M059J (cell line): ENCODE measurements around the gene ATP11A. TPM values are rescaled to one million over a fixed set of nuclear protein-coding genes. Genes with fewer than 3 reads are reported as not detected.

Experiments used
- DNase-seq: peaks from one replicate; pipeline ENCODE4 v3.0.0-alpha.2; 2012; ENCODE audit warnings: low read depth
- total RNA-seq: library from RNA; depleted of rRNA; stranded (reverse); fragments of >200 nt; shearing (Covaris generic); gene quantifications from 2 replicates; pipeline ENCODE4 v1.2.3, GENCODE V29; 2014

Gene ATP11A
- total RNA-seq, 1 experiment from 2014 or later = 6.0 TPM

DNA sequence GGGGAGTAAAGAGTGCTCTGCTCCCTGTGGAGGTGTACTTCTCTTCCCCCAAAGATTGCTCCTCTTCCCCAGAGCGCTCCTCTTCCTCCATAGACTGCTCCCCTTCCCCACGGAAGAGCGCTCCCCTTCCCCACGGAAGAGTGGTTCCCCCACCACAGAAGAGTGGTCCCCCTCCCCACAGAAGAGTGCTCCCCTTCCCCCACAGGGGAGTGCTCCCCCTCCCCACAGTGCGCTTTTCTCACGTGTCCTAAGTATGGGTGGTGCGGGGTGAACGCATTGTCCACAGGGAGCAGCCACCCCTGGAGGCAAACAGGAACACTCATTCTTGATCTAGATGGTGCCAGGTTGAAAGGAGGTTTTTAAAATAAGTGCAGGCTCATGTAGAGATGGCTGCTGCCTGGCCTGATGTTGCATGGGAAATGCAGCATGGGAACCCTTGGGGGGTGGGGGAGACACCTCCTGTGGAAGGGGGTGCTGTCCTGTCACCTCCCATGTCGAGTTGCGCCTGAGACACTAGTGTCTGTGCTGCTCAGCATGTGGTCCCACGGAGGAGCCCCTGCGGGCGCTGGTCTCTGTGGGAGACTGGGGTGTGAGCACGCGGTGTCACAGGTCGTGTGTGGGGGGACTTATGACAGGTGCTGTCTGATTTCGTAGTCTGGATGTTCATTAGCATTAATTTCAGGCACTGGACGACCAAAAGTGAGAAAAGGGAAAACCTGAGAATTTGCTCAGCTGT is 52.2 kb downstream of the ATP11A start:
- DNase-seq = no peak

DNA sequence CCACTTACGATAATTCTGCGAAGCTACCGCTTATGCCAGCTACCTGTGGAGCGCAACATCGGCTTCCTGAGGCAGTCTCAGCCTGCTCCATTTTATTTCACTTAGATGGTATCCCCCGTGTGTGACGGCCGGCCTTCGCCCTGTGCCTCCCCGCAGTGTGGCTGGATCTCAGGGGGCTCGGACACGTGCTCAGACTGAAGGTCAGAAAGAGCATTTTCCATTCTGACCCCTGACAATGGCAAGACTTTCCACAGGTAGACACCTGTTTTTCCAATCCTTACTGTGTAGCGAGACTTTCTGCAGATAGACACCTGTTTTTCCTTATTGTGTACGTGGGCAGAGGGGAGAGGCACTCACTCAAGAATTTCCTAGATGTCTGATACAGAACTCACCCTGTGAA is 52.7 kb downstream of the ATP11A start:
- no peak for DNase-seq

DNA sequence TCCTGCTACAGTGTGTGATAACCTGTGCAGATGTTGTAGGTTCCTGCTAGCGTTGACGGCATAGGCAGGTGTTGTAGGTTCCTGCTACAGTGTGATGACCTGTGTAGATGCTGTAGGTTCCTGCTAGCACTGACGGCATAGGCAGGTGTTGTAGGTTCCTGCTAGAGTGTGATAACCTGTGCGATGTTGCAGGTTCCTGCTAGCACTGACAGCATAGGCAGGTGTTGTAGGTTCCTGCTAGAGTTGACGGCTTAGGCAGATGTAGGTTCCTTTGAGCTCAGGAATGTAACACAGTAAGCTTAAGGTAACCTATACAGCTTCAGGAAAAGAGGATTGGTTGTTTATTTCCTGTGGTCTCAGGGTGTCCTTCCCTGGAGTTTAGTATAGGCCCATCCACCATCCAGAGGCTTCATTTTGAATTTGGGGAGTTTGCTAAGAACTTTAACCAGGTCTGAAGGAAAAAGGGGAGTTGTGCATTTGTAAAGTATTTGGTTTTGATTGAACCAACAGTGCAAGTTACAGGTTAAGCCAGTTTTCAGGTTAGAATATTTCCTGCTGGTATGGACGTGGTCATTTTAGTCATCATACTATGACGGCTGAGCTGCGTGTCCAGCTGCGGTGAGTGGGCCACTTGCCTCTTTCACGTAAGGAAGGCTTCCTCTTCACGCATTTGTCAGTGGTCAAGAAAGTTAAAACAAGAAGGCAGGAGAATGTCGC is 53.8 kb downstream of the ATP11A start:
- DNase-seq = no peak

DNA sequence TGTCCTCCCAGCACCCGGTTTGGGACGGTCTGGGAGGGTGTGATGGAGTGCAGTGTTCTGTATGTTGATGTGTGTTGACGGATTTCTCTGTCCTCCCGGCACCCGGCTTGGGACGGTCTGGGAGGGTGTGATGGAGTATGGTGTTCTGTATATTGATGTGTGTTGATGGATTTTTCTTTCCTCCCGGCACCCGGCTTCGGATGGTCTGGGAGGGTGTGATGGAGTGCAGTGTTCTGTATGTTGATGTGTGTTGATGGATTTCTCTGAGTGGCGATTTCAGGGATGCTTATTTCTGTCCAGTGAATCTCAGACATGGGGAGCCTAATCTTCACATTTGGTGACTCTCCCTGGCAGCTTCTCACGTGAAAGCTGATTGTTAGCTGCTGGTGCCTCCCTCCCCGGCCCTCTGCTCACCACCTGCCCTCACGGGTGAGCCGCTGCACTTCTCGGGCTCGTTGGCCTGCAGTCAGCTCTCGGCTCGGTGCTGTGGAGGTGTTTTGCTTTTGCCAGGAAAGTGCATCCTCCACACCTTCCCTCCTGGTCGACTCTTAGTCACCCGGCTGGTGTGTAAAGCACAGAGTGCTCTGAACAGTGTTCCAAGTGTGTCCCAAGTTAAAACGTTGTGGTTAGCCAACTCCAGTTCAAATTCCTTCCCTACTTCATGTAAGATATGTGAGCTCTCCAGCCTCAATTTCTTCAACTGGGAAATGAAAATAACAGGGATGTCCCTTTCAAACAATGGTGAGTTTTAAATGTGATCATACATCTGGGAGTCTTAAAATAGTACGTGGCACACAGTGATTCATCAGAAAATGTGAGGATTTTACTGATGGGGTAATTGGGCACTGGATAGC is 54.6 kb downstream of the ATP11A start:
- DNase-seq = peak; percentile 28

DNA sequence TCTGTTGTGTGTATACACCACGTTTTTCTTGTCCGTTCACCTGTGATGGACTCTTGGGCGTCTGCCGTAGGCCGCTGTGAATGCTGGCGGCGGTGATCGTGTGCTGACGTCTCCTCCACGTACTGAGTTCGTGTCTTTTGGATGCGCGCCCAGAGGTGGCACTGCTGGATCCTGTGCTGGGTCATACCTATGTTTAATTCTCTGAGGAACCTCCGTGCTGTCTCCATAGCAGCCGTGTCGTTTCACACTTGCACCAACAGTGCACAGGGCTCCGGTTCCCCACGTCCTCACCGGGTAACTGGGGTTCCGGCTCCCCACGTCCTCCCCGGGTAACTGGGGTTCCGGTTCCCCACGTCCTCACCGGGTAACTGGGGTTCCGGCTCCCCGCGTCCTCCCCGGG is 56.2 kb downstream of the ATP11A start:
- DNase-seq = no peak

DNA sequence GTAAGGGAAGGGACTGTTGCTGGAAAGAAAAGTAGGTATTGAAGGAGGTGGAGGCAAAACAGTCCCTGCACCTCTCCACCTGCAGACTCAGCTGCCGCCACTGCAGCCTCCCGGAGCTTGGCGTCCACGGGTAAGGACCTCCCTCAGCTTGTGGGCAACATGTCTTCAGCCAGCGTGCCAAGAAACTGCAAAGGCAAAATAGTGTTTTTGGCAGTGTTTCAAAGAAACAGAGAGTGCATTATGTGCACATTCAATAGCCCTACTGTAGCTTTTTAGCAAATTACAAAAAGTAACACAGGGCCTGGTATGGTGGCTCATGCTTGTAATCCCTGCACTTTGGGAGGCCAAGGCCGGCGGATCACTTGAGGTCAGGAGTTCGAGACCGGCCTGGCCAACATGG is 57.4 kb downstream of the ATP11A start:
- no peak for DNase-seq

DNA sequence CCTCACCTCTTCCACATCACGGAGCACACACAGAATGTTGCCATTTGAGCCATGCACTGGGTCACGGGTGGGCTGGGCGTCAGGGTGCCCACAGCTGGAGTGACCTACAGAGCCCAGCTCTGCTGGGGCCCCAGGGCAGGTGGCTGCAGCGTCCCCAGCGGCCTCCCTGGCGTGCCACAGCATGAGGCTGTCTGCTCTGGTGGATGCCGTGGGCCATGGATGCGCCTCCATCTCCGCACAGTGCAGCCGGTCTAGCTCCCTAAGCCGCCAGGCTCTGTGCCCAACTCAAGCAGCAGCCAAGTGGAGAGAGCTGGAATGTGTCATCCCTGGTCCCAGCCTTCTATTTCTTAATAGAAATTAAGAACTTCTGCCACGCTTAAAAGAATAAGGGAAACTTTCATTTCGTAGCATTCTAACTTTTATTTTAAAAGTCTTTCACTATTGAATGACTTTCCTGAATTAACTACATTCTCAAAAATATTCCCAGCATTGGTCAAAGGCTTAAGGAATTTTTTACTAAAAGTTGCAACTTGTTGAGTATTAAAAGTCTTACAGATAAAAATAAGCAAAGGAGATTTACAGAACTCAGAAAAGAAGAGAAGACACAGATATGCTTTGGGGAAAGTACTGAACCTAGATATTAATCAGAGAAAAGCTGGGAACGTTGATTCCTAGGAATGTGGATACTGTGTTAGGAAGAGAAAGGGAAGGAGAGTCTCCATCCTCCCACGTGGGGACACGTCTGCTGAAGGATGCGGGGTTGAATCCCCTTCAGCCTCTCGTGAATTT is 59.3 kb downstream of the ATP11A start:
- no peak for DNase-seq

DNA sequence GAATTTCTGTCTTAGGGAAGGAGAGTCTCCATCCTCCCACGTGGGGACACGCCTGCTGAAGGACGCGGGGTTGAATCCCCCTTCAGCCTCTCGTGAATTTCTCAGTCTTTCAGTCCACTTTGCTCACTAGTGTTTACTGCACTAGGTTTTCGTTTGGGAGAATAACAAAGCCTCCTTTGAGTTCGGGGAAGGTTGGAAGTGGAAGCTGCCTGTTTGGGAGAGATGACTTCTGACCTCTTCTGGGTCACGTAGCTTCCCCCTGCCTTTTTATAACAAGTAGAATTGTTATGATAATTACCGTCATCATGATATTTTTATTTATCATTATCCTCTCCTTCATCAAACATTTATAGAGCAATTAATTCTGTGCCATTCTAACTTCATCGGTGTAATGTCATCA is 60.7 kb downstream of the ATP11A start:
- DNase-seq = no peak

DNA sequence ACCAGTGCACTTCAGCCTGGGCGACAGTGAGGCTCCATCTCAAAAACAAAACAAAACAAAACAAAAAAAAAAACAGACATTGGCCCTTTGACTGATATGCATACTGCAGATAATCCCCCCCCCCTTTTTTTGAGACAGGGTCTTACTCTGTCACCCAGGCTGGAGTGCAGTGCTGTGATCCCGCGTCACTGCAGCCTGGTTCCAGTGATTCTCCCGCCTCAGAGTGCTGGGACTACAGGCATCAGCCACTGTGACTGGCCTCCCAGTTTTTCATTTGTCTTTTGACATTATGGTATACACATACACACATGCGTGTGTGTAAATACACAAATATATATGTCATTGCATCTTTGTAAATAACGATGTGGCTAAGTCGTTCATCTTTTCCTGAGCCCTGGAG is 61.8 kb downstream of the ATP11A start:
- DNase-seq = no peak

DNA sequence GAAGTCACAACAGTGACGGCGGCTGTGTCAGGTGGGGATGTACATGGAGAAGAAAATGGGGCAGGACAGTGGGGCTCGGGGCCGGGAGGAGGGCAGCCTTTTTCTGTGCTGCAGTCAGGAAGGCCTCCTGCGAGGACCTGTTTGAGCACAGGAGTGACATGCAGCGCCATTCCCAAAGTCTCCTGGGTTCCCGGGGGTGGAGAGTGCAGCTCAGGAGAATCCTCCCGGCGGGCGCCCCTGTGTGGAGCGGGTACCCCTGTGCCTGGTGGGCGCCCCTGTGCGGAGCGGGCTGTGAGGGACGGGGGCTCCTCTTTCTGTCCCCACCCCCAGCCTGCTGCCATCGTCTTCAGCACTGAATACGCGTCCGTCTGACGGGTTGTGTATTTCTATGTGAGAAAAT is 62.4 kb downstream of the ATP11A start:
- DNase-seq = no peak

DNA sequence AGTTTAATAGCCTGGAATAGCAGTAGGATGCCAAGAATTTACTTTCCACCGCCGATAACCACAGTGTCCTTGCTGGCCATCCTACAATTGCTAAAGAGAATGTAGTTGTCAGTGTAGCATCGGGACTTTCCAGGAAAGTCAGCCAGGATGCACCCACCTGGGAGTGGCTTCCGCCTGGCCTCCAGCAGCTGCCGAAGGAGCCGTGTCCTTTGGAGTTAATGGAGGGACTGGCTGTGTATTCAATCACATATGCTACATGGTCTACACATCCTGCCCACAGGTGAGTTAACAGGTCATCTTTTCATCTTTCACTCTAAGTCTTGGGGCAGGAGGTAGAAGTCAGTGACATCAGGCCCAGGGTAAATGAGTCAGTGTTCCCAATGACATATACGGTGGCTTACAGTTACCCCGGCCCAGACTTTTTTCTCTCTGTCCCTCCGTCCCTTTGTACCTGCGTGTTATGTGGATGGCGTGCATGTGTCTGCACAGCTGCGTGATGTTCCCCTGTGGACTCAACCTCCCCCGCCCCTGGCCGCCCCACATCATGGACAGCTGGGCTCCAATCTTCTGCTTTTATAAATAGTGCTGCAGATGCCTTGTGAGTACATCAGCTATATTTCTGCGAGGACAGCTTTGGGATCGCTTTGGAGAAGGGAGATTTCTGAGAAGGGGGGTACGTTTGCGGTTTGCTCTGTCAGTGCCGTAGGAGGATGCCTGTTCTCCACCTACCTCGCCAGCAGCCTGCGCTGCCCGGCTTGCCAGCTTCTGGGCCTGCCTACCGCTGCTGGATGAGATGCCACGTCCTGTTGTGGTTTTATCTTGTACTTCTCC is 63.1 kb downstream of the ATP11A start:
- DNase-seq = peak; percentile 5

DNA sequence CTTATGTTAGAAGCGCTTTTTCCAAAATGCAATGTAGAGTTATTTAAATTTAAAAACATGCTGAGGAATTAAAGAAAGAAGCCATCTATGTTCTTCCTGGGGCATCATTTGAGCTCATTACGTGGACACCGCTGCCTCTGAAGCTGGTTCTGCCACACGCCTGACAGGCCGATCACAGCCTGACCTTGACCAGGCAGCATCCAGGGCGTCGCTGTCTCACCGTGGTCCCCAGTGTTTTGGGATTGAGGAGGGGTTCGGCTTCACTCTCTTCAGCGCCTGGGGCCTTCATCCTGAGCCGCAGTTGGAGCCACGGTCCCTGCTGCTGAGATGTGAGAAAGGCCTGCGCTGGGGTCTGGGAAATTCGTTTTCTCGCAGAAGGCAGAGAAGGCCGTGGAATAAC is 64.0 kb downstream of the ATP11A start:
- no peak for DNase-seq

DNA sequence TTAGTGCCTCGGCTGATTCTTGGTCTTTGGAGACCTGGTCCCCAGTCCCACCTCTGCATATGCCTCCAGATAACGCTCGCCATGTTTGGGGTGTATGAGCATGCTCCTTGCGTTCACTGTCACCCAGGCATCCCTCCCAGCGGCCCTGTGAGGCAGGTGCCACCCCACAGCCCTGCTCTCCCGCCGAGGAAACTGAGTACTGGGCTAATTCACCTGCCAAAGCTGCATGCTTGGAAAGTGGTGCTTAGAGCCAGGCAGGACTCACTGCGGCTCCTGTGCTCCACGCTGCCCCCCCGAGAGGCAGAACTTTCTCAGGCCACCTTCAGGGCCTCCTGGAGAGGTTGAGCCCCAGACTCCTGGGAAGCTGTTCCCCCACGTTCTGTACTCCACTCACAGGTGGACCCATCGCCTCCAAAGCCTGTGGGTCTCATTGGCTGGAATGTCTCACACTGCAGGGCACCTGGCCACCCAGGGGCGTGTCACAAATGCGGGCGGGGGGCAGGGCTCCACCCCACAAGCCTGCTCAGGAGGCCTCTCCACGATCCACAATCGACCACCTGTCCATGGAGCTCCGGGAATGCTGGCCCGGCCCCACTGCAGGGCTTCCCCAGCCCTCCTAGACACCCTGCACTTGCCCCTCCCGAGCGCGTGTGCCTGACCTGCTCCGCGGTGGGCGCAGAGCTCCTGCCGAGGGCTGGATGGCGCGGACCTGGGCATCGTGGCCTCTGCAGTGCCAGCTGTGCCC is 64.6 kb downstream of the ATP11A start:
- DNase-seq = no peak

DNA sequence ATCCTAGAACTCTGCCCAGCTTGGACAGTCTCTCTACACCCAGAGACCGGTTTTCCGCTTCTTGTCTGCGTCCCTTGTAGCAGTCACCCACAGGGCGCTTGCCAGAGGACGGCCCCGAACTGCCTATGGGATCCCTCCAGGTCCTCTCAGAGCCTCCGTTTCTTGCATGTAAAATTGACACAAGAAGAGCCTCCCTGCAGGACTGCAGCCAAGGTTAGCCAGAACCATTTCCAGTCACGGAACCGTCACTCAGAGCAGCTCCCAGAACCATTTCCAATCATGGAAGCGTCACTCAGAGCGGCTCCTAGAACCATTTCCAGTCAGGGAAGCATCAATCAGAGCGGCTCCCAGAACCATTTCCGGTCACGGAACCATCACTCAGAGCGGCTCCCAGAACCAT is 65.5 kb downstream of the ATP11A start:
- no peak for DNase-seq

DNA sequence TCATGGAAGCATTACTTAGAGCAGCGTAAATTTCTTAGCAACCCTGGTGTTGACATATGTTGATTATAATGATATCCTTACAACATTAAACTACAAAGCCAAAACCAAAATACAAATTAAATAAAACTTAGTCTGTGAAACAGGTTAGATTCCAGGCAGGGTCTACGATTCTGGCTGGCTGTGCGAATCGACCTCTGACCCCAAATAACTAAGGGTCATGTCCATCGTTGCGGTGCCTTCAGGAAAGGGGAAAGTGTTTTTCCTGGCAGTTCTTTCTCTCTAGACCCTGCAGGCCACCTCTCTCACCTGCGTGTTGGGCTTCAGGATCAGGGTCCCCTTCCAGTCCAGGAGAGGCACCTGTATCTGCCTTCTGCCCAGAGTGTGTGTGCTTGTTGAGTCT is 66.2 kb downstream of the ATP11A start:
- DNase-seq = no peak

DNA sequence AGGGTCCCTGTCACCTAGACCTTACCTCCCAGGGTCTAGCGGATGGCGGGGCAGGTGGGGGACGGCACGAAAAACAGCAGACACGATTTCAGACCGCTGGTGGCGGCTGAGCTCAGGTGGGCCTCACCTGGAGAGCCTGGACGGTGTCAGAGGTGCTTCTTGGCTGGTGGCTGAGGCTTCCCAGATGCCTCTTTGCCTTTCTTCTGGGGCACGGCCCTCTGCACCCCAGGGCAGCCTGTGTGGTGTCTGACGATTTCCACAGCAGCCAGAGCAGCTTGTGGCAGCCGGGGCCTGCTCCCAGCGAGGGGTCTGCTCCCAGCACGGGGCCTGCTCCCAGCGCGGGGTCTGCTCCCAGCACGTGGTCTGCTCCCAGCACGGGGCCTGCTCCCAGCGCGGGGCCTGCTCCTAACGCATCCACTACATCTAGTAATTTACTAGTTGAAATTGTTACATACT is 66.7 kb downstream of the ATP11A start:
- DNase-seq = no peak

DNA sequence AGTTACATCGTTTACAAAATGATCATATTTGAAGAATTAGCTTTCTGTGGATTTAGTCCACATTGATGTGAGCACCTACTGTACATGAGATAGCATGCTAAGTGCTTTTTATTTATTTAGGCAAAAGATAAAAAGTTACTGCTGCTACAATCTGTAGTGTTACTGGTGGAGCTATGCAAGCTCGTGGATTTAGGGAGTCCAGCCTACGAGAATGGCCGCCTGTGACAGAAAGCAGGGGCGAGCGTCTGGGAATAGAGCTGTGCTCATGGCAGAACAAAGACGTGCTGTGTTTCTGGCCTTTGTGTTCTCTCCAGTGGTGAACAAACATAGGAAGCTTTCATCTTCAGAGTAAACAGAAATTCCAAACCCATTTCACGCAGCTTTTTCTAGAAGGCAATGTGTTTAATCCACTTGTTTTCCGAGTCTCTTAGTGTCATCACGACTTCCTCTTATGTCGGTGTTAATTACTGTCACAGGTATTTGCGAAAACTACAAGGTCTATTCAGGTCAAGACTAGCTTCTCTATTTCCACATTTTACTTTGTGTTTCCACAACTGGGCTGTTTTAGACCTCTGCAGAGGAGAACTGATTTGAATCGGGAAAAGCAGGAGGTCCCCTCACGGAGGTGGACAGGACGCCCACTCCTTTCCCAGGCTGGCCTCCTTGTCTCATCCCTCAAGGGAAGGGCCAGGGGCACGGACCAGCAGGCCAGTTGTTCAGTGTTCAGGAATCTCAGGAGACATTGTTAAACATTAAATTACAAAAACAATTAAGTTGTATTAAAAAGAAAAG is 67.3 kb downstream of the ATP11A start:
- no peak for DNase-seq

DNA sequence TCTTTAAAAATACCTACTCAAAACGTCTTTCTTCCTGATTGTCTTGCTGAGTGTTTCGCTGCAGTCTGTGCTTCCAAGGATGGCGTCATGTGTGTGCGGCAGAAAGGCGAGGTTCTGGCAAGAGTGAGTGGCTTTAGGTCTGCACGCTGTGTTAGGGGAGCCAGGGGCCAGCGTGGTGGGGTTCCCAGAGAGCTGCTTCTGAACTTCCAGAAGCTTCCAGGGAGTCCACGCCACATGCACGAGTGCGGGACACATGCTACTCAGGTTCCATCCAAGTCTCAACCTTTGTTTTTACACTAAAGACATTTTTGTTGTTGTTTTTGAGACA is 67.9 kb downstream of the ATP11A start:
- DNase-seq = no peak

DNA sequence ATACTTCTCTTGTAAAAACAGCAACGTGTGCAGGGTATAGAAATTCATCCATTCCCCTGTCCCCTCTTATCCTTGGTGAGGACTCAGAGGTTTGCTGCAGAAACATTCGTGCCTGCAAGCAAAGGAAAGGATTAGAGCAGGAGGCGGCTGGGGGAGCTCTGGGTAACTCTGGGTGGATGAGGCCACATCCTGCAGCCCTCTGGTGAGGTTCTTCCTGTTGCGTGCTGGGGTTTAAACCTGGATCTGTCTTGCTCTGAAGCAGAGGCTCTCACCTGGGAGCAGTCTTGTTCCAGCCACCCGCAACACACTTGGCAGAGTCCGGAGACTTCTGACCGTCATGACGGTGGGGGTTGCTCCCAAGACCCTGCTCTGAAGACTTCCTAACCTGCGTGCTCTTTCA is 69.2 kb downstream of the ATP11A start:
- no peak for DNase-seq
